ENCODE results near the gene ZNF761.
"Not testable (repeated sequence)": the region's sequence is repeated elsewhere in the genome, so short reads cannot be mapped to it uniquely, and the experiment has no call there.

The ZNF761 gene

DNA sequence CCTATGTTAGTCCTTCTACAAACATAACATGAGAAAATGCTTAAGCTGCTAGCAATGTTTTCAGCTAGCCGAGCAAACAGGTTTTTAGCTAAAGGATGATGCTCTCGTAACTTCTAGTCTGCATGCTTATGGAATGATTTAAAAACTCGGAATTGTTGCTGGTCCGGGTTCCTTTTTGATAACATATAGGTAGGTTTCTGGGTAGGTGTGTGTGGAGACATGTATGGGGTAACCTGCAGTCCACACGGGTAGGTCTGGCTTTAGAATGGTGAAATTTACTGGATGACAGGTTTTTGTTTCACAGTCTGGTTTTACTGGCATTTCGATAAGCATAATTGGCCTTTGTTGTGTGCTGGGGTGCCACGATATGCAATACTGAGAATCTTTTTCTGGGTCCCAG is 40.1 kb downstream of the ZNF761 start:
- TF ChIP-seq, protein P1, sequence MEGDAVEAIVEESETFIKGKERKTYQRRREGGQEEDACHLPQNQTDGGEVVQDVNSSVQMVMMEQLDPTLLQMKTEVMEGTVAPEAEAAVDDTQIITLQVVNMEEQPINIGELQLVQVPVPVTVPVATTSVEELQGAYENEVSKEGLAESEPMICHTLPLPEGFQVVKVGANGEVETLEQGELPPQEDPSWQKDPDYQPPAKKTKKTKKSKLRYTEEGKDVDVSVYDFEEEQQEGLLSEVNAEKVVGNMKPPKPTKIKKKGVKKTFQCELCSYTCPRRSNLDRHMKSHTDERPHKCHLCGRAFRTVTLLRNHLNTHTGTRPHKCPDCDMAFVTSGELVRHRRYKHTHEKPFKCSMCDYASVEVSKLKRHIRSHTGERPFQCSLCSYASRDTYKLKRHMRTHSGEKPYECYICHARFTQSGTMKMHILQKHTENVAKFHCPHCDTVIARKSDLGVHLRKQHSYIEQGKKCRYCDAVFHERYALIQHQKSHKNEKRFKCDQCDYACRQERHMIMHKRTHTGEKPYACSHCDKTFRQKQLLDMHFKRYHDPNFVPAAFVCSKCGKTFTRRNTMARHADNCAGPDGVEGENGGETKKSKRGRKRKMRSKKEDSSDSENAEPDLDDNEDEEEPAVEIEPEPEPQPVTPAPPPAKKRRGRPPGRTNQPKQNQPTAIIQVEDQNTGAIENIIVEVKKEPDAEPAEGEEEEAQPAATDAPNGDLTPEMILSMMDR (IDR thresholded peaks at IDR 0.05; ENCODE audit: low read depth, low read length) = no peak
- H3K4me3 ChIP-seq (ENCODE audit: low read depth, low read length) = no peak overlapping the region

DNA sequence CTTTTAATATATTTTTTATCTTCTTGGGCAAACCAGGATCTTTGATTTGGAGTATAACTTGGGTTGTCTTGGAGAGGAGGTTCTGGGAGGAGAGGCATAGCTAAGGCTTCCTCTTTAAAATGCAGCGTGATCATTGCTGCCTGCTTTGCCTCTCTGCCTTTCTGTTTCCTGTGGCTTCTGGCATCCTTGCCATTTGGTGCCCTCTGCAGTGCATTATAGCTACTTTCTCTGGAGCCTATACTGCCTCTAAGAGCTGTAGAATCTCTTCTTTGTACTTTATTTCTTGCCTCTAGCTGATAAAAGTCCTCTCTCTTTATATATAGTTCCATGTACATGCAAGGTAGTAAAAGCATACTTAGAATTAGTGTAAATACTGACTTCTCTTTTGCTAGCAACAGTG is 43.0 kb downstream of the ZNF761 start:
- not testable (repeated sequence) for H3K4me3 ChIP-seq (ENCODE audit: low read depth, low read length)

GRCh38 chr19:53475470-53475869 is 43.7 kb downstream of the ZNF761 start:
- not testable (repeated sequence) for H3K4me3 ChIP-seq (ENCODE audit: low read depth, low read length)

GRCh38 chr19:53483751-53484150 is 52.0 kb downstream of the ZNF761 start:
- not testable (repeated sequence) for H3K4me3 ChIP-seq (ENCODE audit: low read depth, low read length)

GRCh38 chr19:53485046-53486004 is 53.5 kb downstream of the ZNF761 start:
- TF ChIP-seq, protein P1 (IDR thresholded peaks at IDR 0.05; ENCODE audit: low read depth, low read length) = no peak
- no peak overlapping the region for H3K4me3 ChIP-seq (ENCODE audit: low read depth, low read length)

GRCh38 chr19:53492153-53492552 is 60.4 kb downstream of the ZNF761 start:
- TF ChIP-seq, protein P1 (IDR thresholded peaks at IDR 0.05; ENCODE audit: low read depth, low read length) = no peak
- H3K4me3 ChIP-seq (ENCODE audit: low read depth, low read length) = no peak overlapping the region

DNA sequence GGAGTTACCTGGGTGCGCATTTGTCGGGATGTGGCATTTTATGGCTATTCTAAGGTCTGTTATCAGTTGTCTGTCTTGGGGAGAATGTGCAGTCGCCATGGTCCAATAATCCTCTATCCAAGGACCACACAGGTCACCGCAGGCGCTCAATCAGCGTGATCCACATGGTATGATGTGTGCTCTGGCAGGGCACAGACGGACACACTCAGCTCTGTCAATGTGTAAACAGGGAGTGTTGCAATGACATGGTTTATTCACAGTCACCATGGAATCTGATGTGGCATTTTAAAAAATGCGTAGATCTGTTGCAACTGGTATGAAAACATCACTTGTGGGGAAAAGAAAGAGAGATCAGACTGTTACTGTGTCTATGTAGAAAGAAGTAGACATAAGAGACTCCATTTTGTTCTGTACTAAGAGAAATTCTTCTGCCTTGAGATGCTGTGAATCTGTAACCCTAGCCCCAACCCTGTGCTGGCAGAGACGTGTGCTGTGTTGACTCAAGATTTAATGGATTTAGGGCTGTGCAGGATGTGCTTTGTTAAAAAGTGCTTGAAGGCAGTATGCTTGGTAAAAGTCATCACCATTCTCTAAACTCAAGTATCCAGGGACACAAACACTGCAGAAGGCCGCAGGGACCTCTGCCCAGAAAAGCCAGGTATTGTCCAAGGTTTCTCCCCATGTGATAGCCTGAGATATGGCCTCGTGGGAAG is 65.7 kb downstream of the ZNF761 start:
- not testable (repeated sequence) for H3K4me3 ChIP-seq (ENCODE audit: low read depth, low read length)

GRCh38 chr19:53498024-53498395 is 66.2 kb downstream of the ZNF761 start:
- H3K4me3 ChIP-seq (ENCODE audit: low read depth, low read length) = not testable (repeated sequence)

DNA sequence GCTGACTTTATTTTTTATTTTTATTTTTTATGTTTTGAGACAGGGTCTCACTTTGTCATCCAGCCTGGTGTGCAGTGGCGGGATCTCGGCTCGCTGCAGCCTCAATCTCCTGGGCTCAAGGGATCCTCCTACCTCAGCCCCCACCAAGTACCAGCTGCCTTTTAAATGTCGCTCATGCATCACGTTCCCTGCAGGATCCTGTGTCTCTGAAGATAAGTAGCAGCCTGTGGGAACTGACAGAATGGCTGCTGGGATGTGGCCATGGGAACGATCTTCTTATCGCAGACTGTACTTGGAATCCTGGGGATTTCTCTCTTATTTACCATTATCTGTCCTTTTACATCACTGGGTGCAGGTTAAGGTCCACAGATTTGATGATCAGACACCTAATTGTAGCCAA is 71.4 kb downstream of the ZNF761 start:
- not testable (repeated sequence) for H3K4me3 ChIP-seq (ENCODE audit: low read depth, low read length)

- TF ChIP-seq, protein P1 (IDR thresholded peaks at IDR 0.05; ENCODE audit: low read depth, low read length) = 0 out of 2 replicates have a peak, but pooled peaks have one; percentile 27
- not testable (repeated sequence) for H3K4me3 ChIP-seq (ENCODE audit: low read depth, low read length)
Measured at GRCh38 chr19:53503671-53504364, 72.0 kb downstream of the ZNF761 start.
